ENCODE measurements around the gene IL3.

IL3 gene

DNA sequence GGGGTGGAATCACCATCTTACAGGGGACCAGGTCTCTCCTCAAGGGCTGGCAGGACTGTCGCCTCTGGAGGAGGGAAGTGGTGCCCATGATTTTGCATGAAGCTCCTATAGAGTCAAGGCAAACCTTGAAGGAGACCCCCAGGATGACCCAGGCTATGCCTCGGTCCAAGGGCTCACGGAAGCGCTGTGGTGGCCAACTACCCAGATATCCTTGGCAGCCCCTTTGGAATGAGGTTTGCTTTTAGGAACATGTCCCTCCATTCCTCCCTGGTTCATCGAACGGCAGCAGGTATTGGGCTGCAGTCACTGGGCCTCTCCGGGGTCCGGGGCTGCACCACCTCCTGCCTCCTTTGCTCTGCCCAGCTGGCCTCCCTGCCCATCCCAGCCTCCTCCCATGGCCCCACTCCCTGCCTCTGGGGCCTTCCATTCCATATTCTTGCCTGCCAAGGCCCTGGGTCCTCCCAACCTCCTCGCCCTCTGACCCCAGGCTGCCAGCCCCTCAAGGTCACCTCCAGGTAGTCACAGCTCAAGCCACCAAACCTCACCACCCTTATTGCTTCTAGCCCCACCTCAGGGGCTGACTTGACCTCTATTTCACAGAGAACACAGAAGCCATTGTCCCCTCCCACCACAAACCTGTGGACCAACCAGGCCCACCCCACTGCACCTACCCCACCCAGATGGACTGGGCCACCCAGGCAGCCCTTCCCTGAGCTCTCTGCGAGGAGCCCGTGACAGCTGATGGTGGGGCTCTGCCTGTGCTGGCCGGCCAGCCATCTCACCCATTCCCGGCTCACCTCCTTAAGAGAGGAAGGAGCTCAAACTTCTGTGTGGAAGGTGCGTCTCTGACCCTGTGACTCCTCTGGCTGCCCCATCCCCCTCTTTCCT is 3.6 kb upstream of the IL3 start:
- Histone ChIP-seq H3K4me3 (ENCODE audit: low read length, poor library complexity, severe bottlenecking) (no peak overlapping the region), H2AFZ (ENCODE audit: low read length) (no peak overlapping the region), H3K27me3 (ENCODE audit: insufficient read depth, low read length, poor library complexity, severe bottlenecking) (no peaks in the 10 kb centered on the region), H3K36me3 (ENCODE audit: insufficient read depth, low read length) (no peaks in the 10 kb centered on the region), H3F3A (ENCODE audit: low read depth) (no peaks in the 10 kb centered on the region), H3K4me1 (ENCODE audit: insufficient read depth, low read length, poor library complexity, severe bottlenecking) (peaks cover 29% of the 10 kb centered on the region), H3K9me3 (ENCODE audit: insufficient read depth, low read depth, low read length) (no peaks in the 10 kb centered on the region), H3K9ac (ENCODE audit: low read depth, low read length, poor library complexity, severe bottlenecking) (no peak overlapping the region), H3K9me2 (replicated peaks; ENCODE audit: low read depth, low read length) (no peaks in the 10 kb centered on the region), H3K79me2 (ENCODE audit: insufficient read depth, low read length) (no peaks in the 10 kb centered on the region), H4K20me1 (ENCODE audit: insufficient read depth, low read length, poor library complexity, severe bottlenecking) (no peaks in the 10 kb centered on the region), H3K4me2 (ENCODE audit: low read depth, low read length, poor library complexity, severe bottlenecking) (no peak overlapping the region)
- TF ChIP-seq, protein P1, sequence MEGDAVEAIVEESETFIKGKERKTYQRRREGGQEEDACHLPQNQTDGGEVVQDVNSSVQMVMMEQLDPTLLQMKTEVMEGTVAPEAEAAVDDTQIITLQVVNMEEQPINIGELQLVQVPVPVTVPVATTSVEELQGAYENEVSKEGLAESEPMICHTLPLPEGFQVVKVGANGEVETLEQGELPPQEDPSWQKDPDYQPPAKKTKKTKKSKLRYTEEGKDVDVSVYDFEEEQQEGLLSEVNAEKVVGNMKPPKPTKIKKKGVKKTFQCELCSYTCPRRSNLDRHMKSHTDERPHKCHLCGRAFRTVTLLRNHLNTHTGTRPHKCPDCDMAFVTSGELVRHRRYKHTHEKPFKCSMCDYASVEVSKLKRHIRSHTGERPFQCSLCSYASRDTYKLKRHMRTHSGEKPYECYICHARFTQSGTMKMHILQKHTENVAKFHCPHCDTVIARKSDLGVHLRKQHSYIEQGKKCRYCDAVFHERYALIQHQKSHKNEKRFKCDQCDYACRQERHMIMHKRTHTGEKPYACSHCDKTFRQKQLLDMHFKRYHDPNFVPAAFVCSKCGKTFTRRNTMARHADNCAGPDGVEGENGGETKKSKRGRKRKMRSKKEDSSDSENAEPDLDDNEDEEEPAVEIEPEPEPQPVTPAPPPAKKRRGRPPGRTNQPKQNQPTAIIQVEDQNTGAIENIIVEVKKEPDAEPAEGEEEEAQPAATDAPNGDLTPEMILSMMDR (conservative IDR thresholded peaks at IDR 0.05; ENCODE audit: low read length), result no peak
- TF ChIP-seq EZH2phosphoT487 (IDR thresholded peaks at IDR 0.05; ENCODE audit: borderline replicate concordance), result no peak

- Histone ChIP-seq H4K20me1 (ENCODE audit: insufficient read depth, low read length, poor library complexity, severe bottlenecking) (no peaks in the 10 kb centered on the region), H3K9me2 (replicated peaks; ENCODE audit: low read depth, low read length) (no peaks in the 10 kb centered on the region), H3F3A (ENCODE audit: low read depth) (no peaks in the 10 kb centered on the region), H3K4me3 (ENCODE audit: low read length, poor library complexity, severe bottlenecking) (no peak overlapping the region), H3K27me3 (ENCODE audit: insufficient read depth, low read length, poor library complexity, severe bottlenecking) (no peaks in the 10 kb centered on the region), H3K36me3 (ENCODE audit: insufficient read depth, low read length) (no peaks in the 10 kb centered on the region), H3K9ac (ENCODE audit: low read depth, low read length, poor library complexity, severe bottlenecking) (no peak overlapping the region), H3K9me3 (ENCODE audit: insufficient read depth, low read depth, low read length) (no peaks in the 10 kb centered on the region), H3K4me1 (ENCODE audit: insufficient read depth, low read length, poor library complexity, severe bottlenecking) (peaks cover 29% of the 10 kb centered on the region), H3K4me2 (ENCODE audit: low read depth, low read length, poor library complexity, severe bottlenecking) (no peak overlapping the region), H2AFZ (ENCODE audit: low read length) (no peak overlapping the region), H3K79me2 (ENCODE audit: insufficient read depth, low read length) (no peaks in the 10 kb centered on the region)
- TF ChIP-seq, protein P1 (conservative IDR thresholded peaks at IDR 0.05; ENCODE audit: low read length), result no peak
- no peak for TF ChIP-seq EZH2phosphoT487 (IDR thresholded peaks at IDR 0.05; ENCODE audit: borderline replicate concordance)
Observed at GRCh38 chr5:132057498-132058255, 2.8 kb upstream of the IL3 start.

DNA sequence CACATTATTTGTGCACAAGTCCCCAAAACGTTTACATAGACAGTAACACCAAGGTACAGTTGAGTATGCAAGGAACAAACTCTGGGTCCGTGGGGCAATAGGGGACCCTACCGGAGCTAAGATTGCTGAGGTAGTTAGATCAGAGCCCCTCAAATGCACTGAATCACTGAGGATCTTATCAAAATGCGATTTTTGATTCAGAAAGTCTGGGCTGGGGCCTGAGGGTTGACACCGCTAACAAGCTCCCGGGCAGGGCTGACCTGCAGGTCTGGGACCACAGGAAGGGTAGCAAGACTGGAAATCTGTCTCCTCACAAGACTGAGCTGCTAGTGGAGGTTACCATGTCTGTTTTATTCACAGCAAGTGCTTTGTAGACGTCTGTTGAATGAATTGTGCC is 1.8 kb upstream of the IL3 start:
- Histone ChIP-seq H3K9ac (ENCODE audit: low read depth, low read length, poor library complexity, severe bottlenecking) (no peak overlapping the region), H3F3A (ENCODE audit: low read depth) (no peaks in the 10 kb centered on the region), H4K20me1 (ENCODE audit: insufficient read depth, low read length, poor library complexity, severe bottlenecking) (no peaks in the 10 kb centered on the region), H3K9me3 (ENCODE audit: insufficient read depth, low read depth, low read length) (no peaks in the 10 kb centered on the region), H2AFZ (ENCODE audit: low read length) (no peak overlapping the region), H3K79me2 (ENCODE audit: insufficient read depth, low read length) (no peaks in the 10 kb centered on the region), H3K4me2 (ENCODE audit: low read depth, low read length, poor library complexity, severe bottlenecking) (no peak overlapping the region), H3K4me1 (ENCODE audit: insufficient read depth, low read length, poor library complexity, severe bottlenecking) (peaks cover 29% of the 10 kb centered on the region), H3K9me2 (replicated peaks; ENCODE audit: low read depth, low read length) (no peaks in the 10 kb centered on the region), H3K36me3 (ENCODE audit: insufficient read depth, low read length) (no peaks in the 10 kb centered on the region), H3K27me3 (ENCODE audit: insufficient read depth, low read length, poor library complexity, severe bottlenecking) (no peaks in the 10 kb centered on the region), H3K4me3 (ENCODE audit: low read length, poor library complexity, severe bottlenecking) (no peak overlapping the region)
- TF ChIP-seq, protein P1 (conservative IDR thresholded peaks at IDR 0.05; ENCODE audit: low read length), result no peak
- TF ChIP-seq EZH2phosphoT487 (IDR thresholded peaks at IDR 0.05; ENCODE audit: borderline replicate concordance), result no peak

Measured in Loucy (cell line).